CD4-positive, alpha-beta T cell treated with Interleukin-2 at 100 ng/mL for 4 hours (primary cell): ENCODE data around the gene MBD3L2.
"Not testable (repeated sequence)": the region's sequence is repeated elsewhere in the genome, so short reads cannot be mapped to it uniquely, and the experiment has no call there.

Experiments
- DNase-seq: peaks from one replicate; pipeline ENCODE4 v3.0.0-alpha.2; 2020; ENCODE audit warnings: low spot score

The MBD3L2 gene

GRCh38 chr19:7049021-7049420 is at the start of gene MBD3L2:
MBD3L2 (plus strand) TSS chr19:7049321; CDS start chr19:7049374, 53 bp downstream.
- DNase-seq = not testable (repeated sequence)

- no peak for DNase-seq
Observed at GRCh38 chr19:6999933-7000332, 49.2 kb upstream of the MBD3L2 start.

GRCh38 chr19:7000333-7000732 is 48.8 kb upstream of the MBD3L2 start:
- no peak for DNase-seq

GRCh38 chr19:7000816-7001215 is 48.3 kb upstream of the MBD3L2 start:
- no peak for DNase-seq

- no peak for DNase-seq
Observed at GRCh38 chr19:7004313-7004931, 44.7 kb upstream of the MBD3L2 start.

- DNase-seq = no peak
Observed at GRCh38 chr19:7006135-7006704, 42.9 kb upstream of the MBD3L2 start.

GRCh38 chr19:7007859-7008258 is 41.3 kb upstream of the MBD3L2 start:
- DNase-seq = no peak

- no peak for DNase-seq
Observed at GRCh38 chr19:7010722-7011593, 38.2 kb upstream of the MBD3L2 start.

- DNase-seq = peak; percentile 15
Observed at GRCh38 chr19:7013678-7014077, 35.4 kb upstream of the MBD3L2 start.

- DNase-seq = no peak
Observed at GRCh38 chr19:7018828-7019227, 30.3 kb upstream of the MBD3L2 start.

GRCh38 chr19:7021331-7021730 is 27.8 kb upstream of the MBD3L2 start, which contains the start of gene MBD3L2B:
MBD3L2B (minus strand) TSS chr19:7021431; CDS start chr19:7021397, 34 bp downstream.
- not testable (repeated sequence) for DNase-seq

GRCh38 chr19:7028790-7029189 is 20.3 kb upstream of the MBD3L2 start:
- DNase-seq = not testable (repeated sequence)

- not testable (repeated sequence) for DNase-seq
Observed at GRCh38 chr19:7030278-7030677, 18.8 kb upstream of the MBD3L2 start, which contains the start of gene MBD3L5. MBD3L5 (plus strand) TSS chr19:7030578; CDS start chr19:7030612, 34 bp downstream.

GRCh38 chr19:7040079-7040478 is 9.0 kb upstream of the MBD3L2 start, which contains the start of gene MBD3L4:
MBD3L4 (minus strand) TSS chr19:7040179; CDS start chr19:7040144, 35 bp downstream.
- DNase-seq = not testable (repeated sequence)

GRCh38 chr19:7041563-7041962 is 7.6 kb upstream of the MBD3L2 start:
- DNase-seq = not testable (repeated sequence)

GRCh38 chr19:7051421-7051820 is 2.3 kb downstream of the MBD3L2 start:
- DNase-seq = not testable (repeated sequence)

GRCh38 chr19:7052896-7053295 is 3.8 kb downstream of the MBD3L2 start:
- not testable (repeated sequence) for DNase-seq

GRCh38 chr19:7054635-7055368 is 5.7 kb downstream of the MBD3L2 start:
- not testable (repeated sequence) for DNase-seq

- not testable (repeated sequence) for DNase-seq
Observed at GRCh38 chr19:7055679-7056078, 6.6 kb downstream of the MBD3L2 start.

GRCh38 chr19:7056371-7056770 is 7.2 kb downstream of the MBD3L2 start:
- not testable (repeated sequence) for DNase-seq

- not testable (repeated sequence) for DNase-seq
Observed at GRCh38 chr19:7058576-7058975, 9.5 kb downstream of the MBD3L2 start, which contains the start of gene MBD3L3. MBD3L3 (minus strand) TSS chr19:7058676; CDS start chr19:7058605, 71 bp downstream.

- DNase-seq = not testable (repeated sequence)
Observed at GRCh38 chr19:7059977-7060376, 10.9 kb downstream of the MBD3L2 start.
